ENCODE results near the gene DGKB. TPM values are rescaled to one million over a fixed set of nuclear protein-coding genes. Genes with fewer than 3 reads are reported as not detected.
A peak's percentile ranks its signal among the peaks of the same experiment; 100 is the strongest.

The DGKB gene
- total RNA-seq, 1 experiment from 2014 or later, result not detected

GRCh38 chr7:14606101-14606500, 296.4 kb downstream of the DGKB start:
- no peaks in the 10 kb centered on the region for H3K9me3 Mint-ChIP-seq (ENCODE audit: low read depth, unreplicated experiment)
- peaks cover 19% of the 10 kb centered on the region for H3K4me1 Mint-ChIP-seq (ENCODE audit: low read depth, unreplicated experiment)
- TF ChIP-seq, protein P1, sequence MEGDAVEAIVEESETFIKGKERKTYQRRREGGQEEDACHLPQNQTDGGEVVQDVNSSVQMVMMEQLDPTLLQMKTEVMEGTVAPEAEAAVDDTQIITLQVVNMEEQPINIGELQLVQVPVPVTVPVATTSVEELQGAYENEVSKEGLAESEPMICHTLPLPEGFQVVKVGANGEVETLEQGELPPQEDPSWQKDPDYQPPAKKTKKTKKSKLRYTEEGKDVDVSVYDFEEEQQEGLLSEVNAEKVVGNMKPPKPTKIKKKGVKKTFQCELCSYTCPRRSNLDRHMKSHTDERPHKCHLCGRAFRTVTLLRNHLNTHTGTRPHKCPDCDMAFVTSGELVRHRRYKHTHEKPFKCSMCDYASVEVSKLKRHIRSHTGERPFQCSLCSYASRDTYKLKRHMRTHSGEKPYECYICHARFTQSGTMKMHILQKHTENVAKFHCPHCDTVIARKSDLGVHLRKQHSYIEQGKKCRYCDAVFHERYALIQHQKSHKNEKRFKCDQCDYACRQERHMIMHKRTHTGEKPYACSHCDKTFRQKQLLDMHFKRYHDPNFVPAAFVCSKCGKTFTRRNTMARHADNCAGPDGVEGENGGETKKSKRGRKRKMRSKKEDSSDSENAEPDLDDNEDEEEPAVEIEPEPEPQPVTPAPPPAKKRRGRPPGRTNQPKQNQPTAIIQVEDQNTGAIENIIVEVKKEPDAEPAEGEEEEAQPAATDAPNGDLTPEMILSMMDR (IDR thresholded peaks at IDR 0.05; ENCODE audit: unreplicated experiment), result no peak
- no TSS peak for BruUV-seq (replicated peaks)
- H3K4me3 Mint-ChIP-seq (ENCODE audit: low read depth, unreplicated experiment), result no peak overlapping the region
- no peaks in the 10 kb centered on the region for H3K36me3 Mint-ChIP-seq (ENCODE audit: insufficient read depth, unreplicated experiment)
- CTCF ChIA-PET, result interaction anchor here (1.5 kb wide), 1 partner anchor 95 kb away, joined by 3 read pairs; no protein-coding TSS in a partner anchor
- DNase-seq, result no peak
- intact Hi-C loops (cut with micrococcal nuclease; ENCODE audit: unreplicated experiment), result no loop called here
- no peak overlapping the region for H3K27ac Mint-ChIP-seq (ENCODE audit: unreplicated experiment)
- H3K27me3 Mint-ChIP-seq (ENCODE audit: unreplicated experiment), result no peaks in the 10 kb centered on the region

DNA sequence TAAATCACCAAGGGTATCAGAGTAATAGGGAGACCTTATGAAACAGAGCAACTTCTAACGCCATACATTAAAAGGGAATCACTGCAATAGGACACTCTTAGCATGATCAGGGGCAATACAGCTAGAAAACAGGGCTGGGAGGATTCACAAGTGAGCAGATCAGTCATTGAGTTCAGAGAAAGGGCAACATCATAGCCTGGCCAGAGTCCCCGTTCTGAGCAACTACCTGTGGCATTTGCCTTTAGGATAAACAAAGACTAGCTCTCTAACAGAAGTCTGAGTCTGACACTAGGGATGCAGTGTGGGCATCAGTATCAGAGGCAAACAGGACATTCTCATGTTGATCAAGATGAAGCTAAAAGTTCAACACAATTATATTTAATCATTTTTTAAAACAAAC, 297.9 kb downstream of the DGKB start:
- Mint-ChIP-seq H3K36me3 (ENCODE audit: insufficient read depth, unreplicated experiment) (no peaks in the 10 kb centered on the region), H3K4me1 (ENCODE audit: low read depth, unreplicated experiment) (peaks cover 19% of the 10 kb centered on the region), H3K27me3 (ENCODE audit: unreplicated experiment) (no peaks in the 10 kb centered on the region), H3K9me3 (ENCODE audit: low read depth, unreplicated experiment) (no peaks in the 10 kb centered on the region), H3K27ac (ENCODE audit: unreplicated experiment) (no peak overlapping the region), H3K4me3 (ENCODE audit: low read depth, unreplicated experiment) (no peak overlapping the region)
- no TSS peak for BruUV-seq (replicated peaks)
- intact Hi-C loops (cut with micrococcal nuclease; ENCODE audit: unreplicated experiment), result no loop called here
- TF ChIP-seq, protein P1 (IDR thresholded peaks at IDR 0.05; ENCODE audit: unreplicated experiment), result no peak
- CTCF ChIA-PET, result interaction anchor here (0.7 to 1.0 kb wide), 2 partner anchors 22 to 30 kb away, joined by 4 read pairs; no protein-coding TSS in a partner anchor
- DNase-seq, result peak; percentile 7

GRCh38 chr7:14602851-14603250, 299.7 kb downstream of the DGKB start:
- Mint-ChIP-seq H3K27ac (ENCODE audit: unreplicated experiment) (no peak overlapping the region), H3K4me1 (ENCODE audit: low read depth, unreplicated experiment) (peaks cover 19% of the 10 kb centered on the region), H3K27me3 (ENCODE audit: unreplicated experiment) (no peaks in the 10 kb centered on the region), H3K4me3 (ENCODE audit: low read depth, unreplicated experiment) (no peak overlapping the region), H3K36me3 (ENCODE audit: insufficient read depth, unreplicated experiment) (no peaks in the 10 kb centered on the region), H3K9me3 (ENCODE audit: low read depth, unreplicated experiment) (no peaks in the 10 kb centered on the region)
- no peak for DNase-seq
- no TSS peak for BruUV-seq (replicated peaks)
- intact Hi-C loops (cut with micrococcal nuclease; ENCODE audit: unreplicated experiment), result no loop called here
- TF ChIP-seq, protein P1 (IDR thresholded peaks at IDR 0.05; ENCODE audit: unreplicated experiment), result no peak
- CTCF ChIA-PET, result no interaction called here

DNA sequence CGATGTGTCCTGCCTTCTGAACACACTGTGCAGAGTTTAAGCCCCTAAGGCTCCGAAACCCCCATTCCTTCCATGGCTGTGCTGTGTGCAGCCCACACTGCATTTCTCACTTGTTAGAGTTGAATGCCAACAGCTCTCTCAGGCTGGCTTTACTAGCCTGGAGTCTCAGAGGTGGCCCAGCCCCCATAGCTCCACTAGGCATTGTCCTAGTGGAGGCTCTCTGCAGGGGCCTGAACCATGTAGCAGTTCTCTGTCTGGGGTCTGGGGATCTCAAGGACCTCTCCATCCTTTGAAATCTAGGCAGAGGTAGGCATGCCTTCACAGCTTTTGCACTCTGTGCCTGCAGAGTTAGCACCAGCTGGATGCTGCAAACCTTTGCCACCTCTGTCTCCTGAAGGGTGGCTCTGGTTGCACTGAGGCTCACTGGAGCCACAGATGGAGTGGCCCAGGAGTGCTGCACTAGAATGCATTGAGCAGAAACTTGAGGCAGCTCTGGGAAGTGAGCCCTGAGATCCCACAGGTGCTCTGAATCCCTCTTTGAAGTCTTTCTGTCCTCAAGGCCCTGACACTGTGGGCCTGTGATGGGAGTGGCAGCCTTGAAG, 301.7 kb downstream of the DGKB start:
- CTCF ChIA-PET, result no interaction called here
- Mint-ChIP-seq H3K4me3 (ENCODE audit: low read depth, unreplicated experiment) (no peak overlapping the region), H3K9me3 (ENCODE audit: low read depth, unreplicated experiment) (no peaks in the 10 kb centered on the region), H3K36me3 (ENCODE audit: insufficient read depth, unreplicated experiment) (no peaks in the 10 kb centered on the region), H3K27me3 (ENCODE audit: unreplicated experiment) (no peaks in the 10 kb centered on the region), H3K27ac (ENCODE audit: unreplicated experiment) (no peak overlapping the region), H3K4me1 (ENCODE audit: low read depth, unreplicated experiment) (peaks cover 27% of the 10 kb centered on the region)
- no TSS peak for BruUV-seq (replicated peaks)
- no peak for DNase-seq
- TF ChIP-seq, protein P1 (IDR thresholded peaks at IDR 0.05; ENCODE audit: unreplicated experiment), result no peak
- intact Hi-C loops (cut with micrococcal nuclease; ENCODE audit: unreplicated experiment), result no loop called here
